B cell (primary cell): ENCODE data around the gene LCP1. TPM values are rescaled to one million over a fixed set of nuclear protein-coding genes. Genes with fewer than 3 reads are reported as not detected.
"Not testable (repeated sequence)": the region's sequence is repeated elsewhere in the genome, so short reads cannot be mapped to it uniquely, and the experiment has no call there.

Experiments
- ATAC-seq: fragments of 200-7000 bp; cut with Tn5 transposase; one replicate; pipeline ENCODE4 v1.10.0; 2021; ENCODE audit warnings: low read depth, mild to moderate bottlenecking, moderate number of reproducible peaks, moderate library complexity
- CTCF ChIA-PET: fragments of 350-600 bp; sonication (Branson Sonifier 250); formaldehyde crosslinking; loops from one replicate; lab custom pipeline; 2021; ENCODE audit warnings: antibody characterized with exemption, inconsistent platforms; lab: Charles Lee
- POLR2A ChIA-PET: fragments of 350-600 bp; sonication (Branson Sonifier 250); formaldehyde crosslinking; loops from one replicate; lab custom pipeline; 2021; ENCODE audit warnings: antibody characterized with exemption; lab: Charles Lee
- DNase-seq: peaks from one replicate; pipeline ENCODE4 v3.0.0; 2013
- H2AFZ ChIP-seq: 2 replicates; pipeline ENCODE4 v1.6.1; 2012; ENCODE audit warnings: mild to moderate bottlenecking, low read depth, low read length; ENCODE audit not compliant: insufficient read depth, poor library complexity, severe bottlenecking
- H3K27ac ChIP-seq, 2 donors: 1 replicate in 1 of 2; 2 replicates in 1 of 2; pipeline ENCODE4 v1.5.1; 2012 to 2013; ENCODE audit warnings: low read length in 2 of 2, mild to moderate bottlenecking in 2 of 2, moderate library complexity in 1 of 2
- H3K27me3 ChIP-seq, 4 experiments: fragments of 200-600 bp in 1 of 4; sonication (generic) in 1 of 4; replicated peaks in 1 of 4; 1 replicate in 2 of 4; 2 replicates in 2 of 4; pipeline versions ENCODE4 v1.6.1 to v1.7.0; 2013 to 2016; ENCODE audit warnings: low read length in 3 of 4, mild to moderate bottlenecking in 2 of 4, mixed read lengths in 1 of 4, moderate library complexity in 1 of 4; ENCODE audit not compliant: insufficient read depth in 4 of 4, control insufficient read depth in 3 of 4; ENCODE audit errors: control extremely low read depth in 1 of 4
- H3K36me3 ChIP-seq, 2 experiments: replicated peaks in 1 of 2; 1 replicate in 1 of 2; 2 replicates in 1 of 2; pipeline versions ENCODE4 v1.6.1 to v1.7.1; 2013; ENCODE audit warnings: low read length in 1 of 2; ENCODE audit not compliant: insufficient read depth in 2 of 2, control insufficient read depth in 1 of 2; ENCODE audit errors: control extremely low read depth in 1 of 2, extremely low read depth in 1 of 2
- H3K4me1 ChIP-seq, 2 donors: fragments of 200-600 bp in 1 of 2; sonication (generic) in 1 of 2; 1 replicate in 1 of 2; 2 replicates in 1 of 2; pipeline versions ENCODE4 v1.5.1 to v1.6.1; 2013 to 2017; ENCODE audit warnings: low read length in 2 of 2; ENCODE audit not compliant: control insufficient read depth in 2 of 2, insufficient read depth in 2 of 2
- H3K4me2 ChIP-seq: replicated peaks from 2 replicates; pipeline ENCODE3; 2012; ENCODE audit warnings: mild to moderate bottlenecking, low read depth, low read length; ENCODE audit not compliant: poor library complexity, severe bottlenecking
- H3K4me3 ChIP-seq, 5 experiments: fragments of 200-600 bp in 1 of 5; sonication (generic) in 1 of 5; 1 replicate in 3 of 5; 2 replicates in 2 of 5; pipeline versions ENCODE4 v1.5.1 to v1.7.0; 2011 to 2016; ENCODE audit warnings: low read length in 4 of 5, mild to moderate bottlenecking in 4 of 5, low read depth in 2 of 5, control low read depth in 1 of 5, moderate library complexity in 1 of 5; ENCODE audit not compliant: insufficient read depth in 1 of 5; ENCODE audit errors: control extremely low read depth in 1 of 5, extremely low read depth in 1 of 5
- H3K79me2 ChIP-seq: fragments of 200-600 bp; sonication (generic); one replicate; pipeline ENCODE4 v1.6.0; 2016; ENCODE audit warnings: low read length; ENCODE audit not compliant: control insufficient read depth, insufficient read depth
- H3K9ac ChIP-seq: fragments of 200-600 bp; sonication (generic); 2 replicates; pipeline ENCODE4 v1.6.1; 2017; ENCODE audit warnings: mild to moderate bottlenecking, low read length, moderate library complexity
- H3K9me3 ChIP-seq, 3 donors: one replicate each; pipeline versions ENCODE4 v1.6.1 to v1.7.1; 2013; ENCODE audit warnings: low read length in 2 of 3; ENCODE audit not compliant: control insufficient read depth in 2 of 3, insufficient read depth in 1 of 3; ENCODE audit errors: control extremely low read depth in 1 of 3
- H4K20me1 ChIP-seq: 2 replicates; pipeline ENCODE4 v1.6.0; 2012; ENCODE audit warnings: mild to moderate bottlenecking, low read length; ENCODE audit not compliant: insufficient read depth, control insufficient read depth, poor library complexity, severe bottlenecking
- H3K27ac Mint-ChIP-seq: one replicate; pipeline ENCODE4 v1.8.0; 2021; ENCODE audit warnings: mixed read lengths
- H3K27me3 Mint-ChIP-seq: one replicate; pipeline ENCODE4 v1.8.0; 2021; ENCODE audit warnings: mixed read lengths
- H3K4me1 Mint-ChIP-seq: one replicate; pipeline ENCODE4 v1.8.0; 2021; ENCODE audit warnings: mixed read lengths
- H3K4me3 Mint-ChIP-seq: one replicate; pipeline ENCODE4 v1.8.0; 2021; ENCODE audit warnings: mixed read lengths
- H3K9me3 Mint-ChIP-seq: one replicate; pipeline ENCODE4 v1.8.0; 2022; ENCODE audit warnings: mixed read lengths; ENCODE audit not compliant: insufficient read depth
- EZH2 ChIP-seq: IDR thresholded peaks from 2 replicates; pipeline ENCODE4 v1.6.1; 2012; ENCODE audit warnings: borderline replicate concordance, low read depth, mild to moderate bottlenecking, moderate library complexity, low read length; ENCODE audit not compliant: insufficient read depth, poor library complexity, severe bottlenecking
- WGBS: methylation state at CpG from one replicate; pipeline ENCODE4 v1.1.5; 2013; ENCODE audit warnings: missing lambda C conversion rate; ENCODE audit not compliant: insufficient coverage; 5-methylcytosine and 5-hydroxymethylcytosine counted together
- intact Hi-C: fragments of 100-400 bp; cut with micrococcal nuclease; formaldehyde crosslinking; loops from one replicate; pipeline ENCODE4 v1.10.0; 2022
- polyA plus RNA-seq: library from polyadenylated mRNA; depleted of rRNA; stranded (reverse); fragments of >200 nt; gene quantifications from 2 replicates; pipeline ENCODE4 v1.2.3, GENCODE V29; 2012
- total RNA-seq, 2 donors: library from RNA; stranded (reverse); fragments of 120-200 nt in 1 of 2; gene quantifications; 1 replicate in 1 of 2; 2 replicates in 1 of 2; pipeline versions ENCODE4 v1.2.3 to v1.2.4, GENCODE V29; 2013 to 2022
- TF ChIP-seq, protein P1 (sequence below): fragments of 200-600 bp; IDR thresholded peaks from one replicate; pipeline ENCODE4 v1.8.0; 2022; ENCODE audit warnings: antibody characterized with exemption, mild to moderate bottlenecking

Gene LCP1
- total and polyA plus RNA-seq, 2 donors (not counting 1 experiment from before 2014, with no cell fraction given): 151 to 243 TPM

DNA sequence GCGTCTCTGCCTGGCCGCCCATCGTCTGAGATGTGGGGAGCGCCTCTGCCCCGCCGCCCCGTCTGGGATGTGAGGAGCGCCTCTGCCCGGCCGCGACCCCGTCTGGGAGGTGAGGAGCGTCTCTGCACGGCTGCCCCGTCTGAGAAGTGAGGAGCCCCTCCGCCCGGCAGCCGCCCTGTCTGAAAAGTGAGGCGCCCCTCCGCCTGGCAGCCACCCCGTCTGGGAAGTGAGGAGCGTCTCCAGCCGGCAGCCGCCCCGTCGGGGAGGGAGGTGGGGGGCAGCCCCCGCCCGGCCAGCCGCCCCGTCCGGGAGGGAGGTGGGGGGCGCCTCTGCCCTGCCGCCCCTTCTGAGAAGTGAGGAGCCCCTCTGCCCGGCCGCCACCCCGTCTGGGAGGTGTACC is 19.2 kb downstream of the LCP1 start:
- intact Hi-C loops: loop anchor here (5.0 kb wide), 1 partner anchor 35 kb away; no protein-coding TSS in a partner anchor
- POLR2A ChIA-PET: not testable (repeated sequence)
- peaks cover 70% of the 10 kb centered on the region for H3K4me1 Mint-ChIP-seq

DNA sequence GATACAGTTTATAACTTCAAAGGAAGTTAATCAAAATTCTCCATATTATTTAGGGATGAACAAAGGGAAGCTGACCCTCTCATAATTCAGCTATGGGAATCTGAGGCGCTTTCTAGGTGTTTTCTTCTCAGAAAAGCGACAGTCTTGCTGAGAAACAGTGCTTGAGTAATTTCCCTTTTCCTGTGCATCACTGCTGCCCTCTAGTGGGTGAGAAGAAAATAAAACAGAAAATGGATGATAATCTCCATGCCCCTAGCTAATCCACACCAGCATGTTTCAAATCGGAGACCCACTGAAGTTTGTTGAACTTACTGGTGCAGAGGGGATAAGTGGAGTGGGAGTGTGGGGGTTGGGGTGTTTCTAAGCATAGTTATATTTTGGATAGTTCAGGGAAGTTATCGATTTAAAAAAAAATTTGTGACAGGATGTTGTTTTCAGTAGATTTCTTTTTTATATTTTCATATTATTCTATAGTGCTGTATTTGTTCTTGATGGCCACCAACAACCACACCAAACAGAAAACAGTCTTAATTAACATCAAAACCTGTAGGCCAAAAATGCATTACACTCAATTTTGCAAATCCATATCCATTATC is 21.4 kb downstream of the LCP1 start:
- peaks cover 0 to 8% (median 0%) of the 10 kb centered on the region in 3 donors for H3K9me3 ChIP-seq
- H3K27ac ChIP-seq: peak overlapping the region; percentile 53 to 88
- peaks cover 51% of the 10 kb centered on the region for H4K20me1 ChIP-seq
- peak overlapping the region; percentile 39 for H2AFZ ChIP-seq
- peak overlapping the region; percentile 36 for H3K9ac ChIP-seq
- peaks cover 88% of the 10 kb centered on the region for H3K79me2 ChIP-seq
- H3K4me2 ChIP-seq: peak overlapping the region; percentile 57
- CTCF ChIA-PET: interaction anchor here (0.7 to 7.8 kb wide), 22 partner anchors 11 to 353 kb away, joined by 3 to 225 read pairs (median 4); partner anchors contain the start of genes LCP1 and RUBCNL
- DNase-seq (peak; percentile 85), ATAC-seq (peak; percentile 66)
- POLR2A ChIA-PET: interaction anchor here (0.7 to 1.8 kb wide), 2 partner anchors 15 to 16 kb away, joined by 3 to 5 read pairs; no protein-coding TSS in a partner anchor
- H3K4me1 ChIP-seq: peaks cover 43 to 45% of the 10 kb centered on the region in 2 donors
- Mint-ChIP-seq H3K27me3 (no peaks in the 10 kb centered on the region), H3K9me3 (no peaks in the 10 kb centered on the region), H3K4me1 (peaks cover 50% of the 10 kb centered on the region), H3K4me3 (peak overlapping the region; percentile 63), H3K27ac (peak overlapping the region; percentile 84)
- no CpG with 5 or more reads among the region's 4 CpGs for WGBS
- TF ChIP-seq, protein P1, sequence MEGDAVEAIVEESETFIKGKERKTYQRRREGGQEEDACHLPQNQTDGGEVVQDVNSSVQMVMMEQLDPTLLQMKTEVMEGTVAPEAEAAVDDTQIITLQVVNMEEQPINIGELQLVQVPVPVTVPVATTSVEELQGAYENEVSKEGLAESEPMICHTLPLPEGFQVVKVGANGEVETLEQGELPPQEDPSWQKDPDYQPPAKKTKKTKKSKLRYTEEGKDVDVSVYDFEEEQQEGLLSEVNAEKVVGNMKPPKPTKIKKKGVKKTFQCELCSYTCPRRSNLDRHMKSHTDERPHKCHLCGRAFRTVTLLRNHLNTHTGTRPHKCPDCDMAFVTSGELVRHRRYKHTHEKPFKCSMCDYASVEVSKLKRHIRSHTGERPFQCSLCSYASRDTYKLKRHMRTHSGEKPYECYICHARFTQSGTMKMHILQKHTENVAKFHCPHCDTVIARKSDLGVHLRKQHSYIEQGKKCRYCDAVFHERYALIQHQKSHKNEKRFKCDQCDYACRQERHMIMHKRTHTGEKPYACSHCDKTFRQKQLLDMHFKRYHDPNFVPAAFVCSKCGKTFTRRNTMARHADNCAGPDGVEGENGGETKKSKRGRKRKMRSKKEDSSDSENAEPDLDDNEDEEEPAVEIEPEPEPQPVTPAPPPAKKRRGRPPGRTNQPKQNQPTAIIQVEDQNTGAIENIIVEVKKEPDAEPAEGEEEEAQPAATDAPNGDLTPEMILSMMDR: peak; percentile 83
- no peak for TF ChIP-seq EZH2
- intact Hi-C loops: loop anchor here (1.0 to 5.0 kb wide), 6 partner anchors 11 to 160 kb away; partner anchors contain the start of gene LRRC63
- peaks cover 12 to 51% of the 10 kb centered on the region in 2 experiments for H3K36me3 ChIP-seq
- H3K4me3 ChIP-seq: no peak overlapping the region
- no peaks in the 10 kb centered on the region for H3K27me3 ChIP-seq

More for the DNA sequence above, 19.2 kb downstream of the LCP1 start:
- not testable (repeated sequence) for H3K27ac ChIP-seq, ATAC-seq, DNase-seq, H3K4me3 ChIP-seq, H3K9me3 Mint-ChIP-seq, H3K4me3 Mint-ChIP-seq, H3K9ac ChIP-seq, H3K9me3 ChIP-seq, H3K4me2 ChIP-seq, H3K27me3 Mint-ChIP-seq, H2AFZ ChIP-seq, H3K27me3 ChIP-seq
- 87% methylated on average over 26 of the region's 36 CpGs for WGBS
- Histone ChIP-seq H4K20me1 (peaks cover 68% of the 10 kb centered on the region), H3K4me1 (peaks cover 61 to 66% of the 10 kb centered on the region in 2 donors), H3K36me3 (peaks cover 12 to 31% of the 10 kb centered on the region in 2 experiments), H3K79me2 (peaks cover 96% of the 10 kb centered on the region)
- peak overlapping the region; percentile 39 for H3K27ac Mint-ChIP-seq
- CTCF ChIA-PET: interaction anchor here (6.1 kb wide), 1 partner anchor 12 kb away, joined by 225 read pairs; the partner anchor contains the start of gene LCP1
